GM13977 (cell line): ENCODE data around the gene CIDEB.

Source experiments
- DNase-seq: peaks from one replicate; pipeline ENCODE4 v3.0.0; 2012; ENCODE audit warnings: low spot score
- in situ Hi-C: fragments of 300-500 bp; cut with MboI; formaldehyde crosslinking; loops from one replicate; pipeline ENCODE4 v1.12.0; 2022; ENCODE audit warnings: low sequenced_read_pairs, low pct_unique_long_range_greater_than_20kb, mixed read lengths, inconsistent platforms; ENCODE audit not compliant: unreplicated experiment
- TF ChIP-seq, protein P1 (sequence below): IDR thresholded peaks from 2 replicates; pipeline ENCODE4 v1.5.1; 2012; ENCODE audit warnings: mild to moderate bottlenecking, control low read depth; ENCODE audit not compliant: insufficient read depth; ENCODE audit errors: extremely low read depth, missing control alignments

The CIDEB gene

DNA sequence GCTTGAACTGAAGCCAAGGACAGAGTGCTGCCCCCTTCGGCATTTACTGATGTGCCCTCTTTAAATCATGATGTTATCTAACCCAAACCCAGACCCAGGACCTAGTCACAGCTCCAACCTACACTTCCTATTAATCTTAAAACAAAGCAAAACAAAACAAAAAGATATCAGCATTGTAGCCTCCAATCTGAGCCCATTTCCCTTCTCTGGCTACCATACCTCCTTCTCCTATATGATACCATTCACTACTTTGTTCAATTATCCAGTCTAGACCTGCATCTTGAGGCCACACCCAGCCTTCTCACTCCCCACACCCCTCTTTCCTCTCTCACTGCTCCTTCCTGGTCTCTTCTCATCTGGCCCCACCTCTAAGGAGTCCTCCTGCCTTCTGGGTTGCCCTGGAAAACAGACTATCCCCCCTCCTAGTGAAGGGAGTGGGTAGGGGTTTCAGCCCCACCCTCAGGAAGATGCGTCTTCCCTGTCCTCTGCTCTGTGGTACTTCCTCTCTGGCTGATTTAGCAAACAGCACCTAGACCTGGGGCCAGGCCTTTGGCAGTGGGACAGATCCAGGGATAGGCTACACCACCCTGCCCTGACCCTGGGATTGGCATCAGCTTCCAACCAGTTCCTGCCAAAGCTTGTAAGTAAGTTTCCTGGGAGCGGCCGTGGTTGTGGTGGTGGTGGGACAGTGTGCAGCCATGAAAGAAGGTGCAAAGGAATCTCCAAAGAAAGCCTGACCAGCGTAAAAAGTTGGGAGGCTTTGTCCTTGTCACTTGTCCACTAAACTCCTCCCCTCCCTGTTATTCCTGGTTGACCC lies 6.8 kb upstream of the CIDEB start:
- DNase-seq, result no peak
- TF ChIP-seq, protein P1, sequence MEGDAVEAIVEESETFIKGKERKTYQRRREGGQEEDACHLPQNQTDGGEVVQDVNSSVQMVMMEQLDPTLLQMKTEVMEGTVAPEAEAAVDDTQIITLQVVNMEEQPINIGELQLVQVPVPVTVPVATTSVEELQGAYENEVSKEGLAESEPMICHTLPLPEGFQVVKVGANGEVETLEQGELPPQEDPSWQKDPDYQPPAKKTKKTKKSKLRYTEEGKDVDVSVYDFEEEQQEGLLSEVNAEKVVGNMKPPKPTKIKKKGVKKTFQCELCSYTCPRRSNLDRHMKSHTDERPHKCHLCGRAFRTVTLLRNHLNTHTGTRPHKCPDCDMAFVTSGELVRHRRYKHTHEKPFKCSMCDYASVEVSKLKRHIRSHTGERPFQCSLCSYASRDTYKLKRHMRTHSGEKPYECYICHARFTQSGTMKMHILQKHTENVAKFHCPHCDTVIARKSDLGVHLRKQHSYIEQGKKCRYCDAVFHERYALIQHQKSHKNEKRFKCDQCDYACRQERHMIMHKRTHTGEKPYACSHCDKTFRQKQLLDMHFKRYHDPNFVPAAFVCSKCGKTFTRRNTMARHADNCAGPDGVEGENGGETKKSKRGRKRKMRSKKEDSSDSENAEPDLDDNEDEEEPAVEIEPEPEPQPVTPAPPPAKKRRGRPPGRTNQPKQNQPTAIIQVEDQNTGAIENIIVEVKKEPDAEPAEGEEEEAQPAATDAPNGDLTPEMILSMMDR, result no peak
- in situ Hi-C loops, result no loop called here

DNA sequence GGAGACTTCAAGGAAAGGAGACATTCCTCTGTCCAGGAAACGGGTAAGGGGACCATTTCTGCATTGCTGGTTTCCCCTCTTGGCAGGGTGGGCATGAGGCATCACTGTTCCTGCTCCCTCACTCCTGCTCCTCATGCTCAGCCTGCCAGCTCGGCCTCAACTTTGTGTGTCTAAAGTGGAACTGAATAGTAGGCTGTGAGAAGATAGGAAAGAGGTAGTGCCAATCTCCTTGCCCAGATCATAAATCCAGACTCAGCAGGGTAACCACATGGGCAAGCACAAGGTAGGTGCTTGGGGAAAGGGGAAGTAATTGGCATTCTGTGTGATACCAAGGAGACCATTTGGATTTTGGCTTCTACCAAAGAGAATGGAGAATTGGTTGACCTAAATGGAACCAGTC lies 6.1 kb upstream of the CIDEB start:
- in situ Hi-C loops, result no loop called here
- TF ChIP-seq, protein P1, result no peak

DNA sequence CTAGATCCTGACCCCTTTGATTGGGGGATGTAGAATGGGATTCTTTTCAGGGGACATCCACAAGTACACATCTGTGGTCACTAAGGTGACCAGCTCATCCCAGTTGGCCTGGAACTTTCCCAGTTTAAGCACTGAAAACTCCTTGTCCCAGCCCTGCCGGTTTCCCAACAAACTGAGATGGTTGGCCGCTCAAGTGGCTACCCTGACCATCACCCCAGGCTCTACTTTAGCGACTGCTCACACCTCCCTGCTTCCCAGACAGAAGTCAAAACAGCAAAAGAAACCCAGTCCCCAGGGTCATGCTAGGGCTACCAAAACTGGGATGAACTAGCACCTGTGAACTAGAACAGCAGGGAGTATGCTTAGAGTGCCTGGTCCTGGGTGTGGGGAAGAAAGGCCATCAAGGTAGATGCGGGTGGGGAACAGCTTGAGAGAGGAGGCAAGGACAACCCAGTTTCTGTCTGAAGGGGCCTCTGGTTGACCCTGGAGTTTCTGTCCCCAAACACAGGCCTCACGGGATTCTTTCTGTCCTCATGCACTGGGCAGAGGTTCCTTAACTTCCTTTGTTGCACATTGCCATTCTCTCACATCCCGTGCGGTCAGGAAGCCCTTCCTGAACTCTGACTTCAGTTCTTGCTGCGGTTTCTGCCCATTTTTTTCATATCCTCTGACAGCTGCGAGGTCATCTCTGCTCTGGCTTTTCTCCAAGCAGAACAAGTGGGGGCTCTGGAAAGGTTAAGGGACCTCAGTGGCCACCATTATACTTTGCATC lies 5.1 kb upstream of the CIDEB start:
- no peak for DNase-seq
- in situ Hi-C loops, result no loop called here
- TF ChIP-seq, protein P1, result no peak

More for the DNA sequence above, 6.1 kb upstream of the CIDEB start:
- no peak for DNase-seq

DNA sequence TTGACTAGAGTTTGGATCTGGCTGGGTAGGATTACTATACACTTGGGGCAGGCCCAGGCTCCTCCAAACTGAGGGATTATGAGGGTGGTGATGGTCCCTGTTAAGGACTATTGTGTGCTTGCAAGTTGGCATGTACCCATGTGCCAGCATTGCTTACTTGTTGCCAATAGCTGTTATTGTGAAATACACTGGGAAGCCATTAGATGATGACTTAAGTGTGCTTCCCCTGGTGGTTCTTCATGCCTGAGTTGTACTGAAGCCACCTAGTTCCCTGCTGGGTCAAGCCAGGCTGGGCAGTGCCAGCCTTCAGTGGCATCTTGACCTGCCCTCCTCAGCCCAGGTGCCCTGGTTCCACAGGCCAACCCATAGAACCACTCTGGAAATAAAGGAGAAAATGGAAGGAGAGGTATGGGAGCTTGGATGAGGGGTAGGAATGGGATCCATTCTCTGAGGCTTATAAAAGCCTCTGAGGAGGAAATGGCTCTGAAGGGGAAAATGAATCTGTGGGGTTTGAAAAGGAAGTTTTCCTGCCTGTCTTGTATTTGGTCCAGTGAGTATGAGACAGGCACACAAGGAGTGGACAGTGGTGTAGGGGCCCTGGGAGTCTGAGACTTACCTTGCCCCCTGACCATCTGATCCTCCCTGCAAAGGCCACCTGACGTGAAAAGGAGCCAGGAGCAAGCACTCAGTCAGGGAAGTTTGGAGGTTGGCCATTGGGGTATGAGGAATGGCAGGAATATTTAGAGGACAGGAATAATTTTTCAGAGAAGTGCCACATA lies 4.2 kb upstream of the CIDEB start:
- DNase-seq, result no peak
- in situ Hi-C loops, result no loop called here
- TF ChIP-seq, protein P1, result no peak

DNA sequence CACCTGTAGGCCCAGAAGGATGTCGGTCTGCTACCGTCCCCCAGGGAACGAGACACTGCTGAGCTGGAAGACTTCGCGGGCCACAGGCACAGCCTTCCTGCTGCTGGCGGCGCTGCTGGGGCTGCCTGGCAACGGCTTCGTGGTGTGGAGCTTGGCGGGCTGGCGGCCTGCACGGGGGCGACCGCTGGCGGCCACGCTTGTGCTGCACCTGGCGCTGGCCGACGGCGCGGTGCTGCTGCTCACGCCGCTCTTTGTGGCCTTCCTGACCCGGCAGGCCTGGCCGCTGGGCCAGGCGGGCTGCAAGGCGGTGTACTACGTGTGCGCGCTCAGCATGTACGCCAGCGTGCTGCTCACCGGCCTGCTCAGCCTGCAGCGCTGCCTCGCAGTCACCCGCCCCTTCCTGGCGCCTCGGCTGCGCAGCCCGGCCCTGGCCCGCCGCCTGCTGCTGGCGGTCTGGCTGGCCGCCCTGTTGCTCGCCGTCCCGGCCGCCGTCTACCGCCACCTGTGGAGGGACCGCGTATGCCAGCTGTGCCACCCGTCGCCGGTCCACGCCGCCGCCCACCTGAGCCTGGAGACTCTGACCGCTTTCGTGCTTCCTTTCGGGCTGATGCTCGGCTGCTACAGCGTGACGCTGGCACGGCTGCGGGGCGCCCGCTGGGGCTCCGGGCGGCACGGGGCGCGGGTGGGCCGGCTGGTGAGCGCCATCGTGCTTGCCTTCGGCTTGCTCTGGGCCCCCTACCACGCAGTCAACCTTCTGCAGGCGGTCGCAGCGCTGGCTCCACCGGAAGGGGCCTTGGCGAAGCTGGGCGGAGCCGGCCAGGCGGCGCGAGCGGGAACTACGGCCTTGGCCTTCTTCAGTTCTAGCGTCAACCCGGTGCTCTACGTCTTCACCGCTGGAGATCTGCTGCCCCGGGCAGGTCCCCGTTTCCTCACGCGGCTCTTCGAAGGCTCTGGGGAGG lies 3.1 kb upstream of the CIDEB start, which contains the start of gene LTB4R:
LTB4R (plus strand) TSS at position 857 of the 959 bp plus-strand sequence. CDS start 4,150 bp downstream, outside the sequence.
- TF ChIP-seq, protein P1, result peak; percentile 48
- in situ Hi-C loops, result no loop called here
- peak; percentile 84 for DNase-seq

DNA sequence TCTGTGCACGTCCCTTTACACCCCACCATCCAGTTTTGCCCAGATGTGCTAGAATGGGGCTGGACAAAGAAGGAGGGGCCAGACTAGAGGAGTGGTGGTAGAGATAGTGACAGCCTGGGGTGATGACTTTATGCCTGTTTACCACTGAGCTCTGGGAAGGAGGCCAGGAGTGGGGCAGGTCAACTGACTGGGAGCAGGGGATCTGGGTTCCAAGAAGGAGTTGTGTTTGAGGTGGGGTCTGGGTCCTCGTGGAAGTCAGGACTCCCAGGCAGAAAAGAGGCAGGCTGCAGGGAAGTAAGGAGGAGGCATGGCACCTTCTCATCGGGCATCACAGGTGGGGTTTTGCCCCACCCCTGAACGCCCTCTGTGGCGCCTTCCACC lies 2.5 kb upstream of the CIDEB start:
- in situ Hi-C loops, result no loop called here
- DNase-seq, result no peak
- TF ChIP-seq, protein P1, result no peak
